Stimulated activated CD4-positive, alpha-beta T cell treated with anti-CD3 and anti-CD28 coated beads, Interleukin-15, amount 100 ng/mL, for 48 hours (primary cell): ENCODE results near the gene TBC1D8.

ENCODE experiments used
- DNase-seq, 2 donors: peaks; one replicate each; pipeline ENCODE4 v3.0.0-alpha.2; 2020; ENCODE audit warnings: low read depth in 2 of 2

The TBC1D8 gene

DNA sequence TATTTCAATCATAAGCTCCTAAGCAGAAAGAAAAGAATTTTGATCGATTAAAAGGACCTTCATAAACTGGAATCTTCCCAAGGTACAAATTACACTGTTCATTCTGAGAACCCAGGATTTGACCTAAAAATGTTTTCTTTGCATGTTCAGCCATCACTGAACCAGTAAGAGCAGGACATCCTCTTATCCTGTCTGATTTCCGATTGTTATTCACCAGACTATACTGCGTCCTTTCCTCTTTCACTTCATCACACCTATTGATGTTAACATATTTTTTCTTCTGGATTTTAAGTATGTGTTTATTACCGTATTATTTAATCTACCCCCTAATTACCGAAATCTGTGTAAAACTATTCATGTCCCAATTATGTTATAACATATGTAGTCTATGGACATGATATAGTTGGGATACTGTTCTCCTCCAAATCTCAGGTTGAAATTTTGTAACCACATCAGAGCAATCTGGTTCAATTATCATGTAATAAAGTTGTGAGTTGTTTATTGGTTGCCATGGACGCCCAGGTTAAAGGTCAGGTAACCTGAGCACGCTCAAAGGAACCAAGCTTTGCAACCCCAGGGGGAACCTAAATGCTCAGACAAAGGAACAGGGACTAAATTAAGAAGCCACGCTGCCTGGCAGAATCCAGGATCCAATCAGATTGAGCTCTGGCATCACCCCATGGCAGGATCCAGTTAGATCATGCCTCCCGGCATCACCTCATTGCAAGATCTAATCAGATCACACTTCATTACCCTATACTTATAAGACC is 11.6 kb upstream of the TBC1D8 start:
- no peak for DNase-seq

DNA sequence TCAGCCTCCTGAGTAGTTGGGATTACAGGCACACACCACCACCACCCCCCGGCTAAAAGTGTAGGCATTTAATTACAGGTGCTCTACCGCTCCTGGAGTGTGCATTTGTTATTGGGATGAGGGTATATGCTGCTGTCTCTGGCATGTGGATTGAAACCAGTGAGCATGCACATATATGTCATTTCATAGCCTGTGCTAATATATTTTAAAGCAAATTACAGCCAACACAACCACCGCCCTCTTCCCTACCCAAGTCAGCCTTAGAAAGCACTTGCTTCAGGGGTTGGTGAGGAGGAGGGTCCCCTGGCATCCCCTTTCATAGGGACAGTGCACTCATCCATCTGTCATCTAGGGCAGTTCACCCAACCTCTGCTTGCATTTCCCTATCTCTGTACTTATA is 10.5 kb upstream of the TBC1D8 start:
- no peak for DNase-seq

GRCh38 chr2:101160454-101160853 is 9.3 kb upstream of the TBC1D8 start:
- no peak for DNase-seq

- DNase-seq: no peak
These were observed 8.3 kb upstream of the TBC1D8 start for GRCh38 chr2:101159526-101159925.

- no peak for DNase-seq
These were observed 6.1 kb upstream of the TBC1D8 start for GRCh38 chr2:101157272-101157671.

DNA sequence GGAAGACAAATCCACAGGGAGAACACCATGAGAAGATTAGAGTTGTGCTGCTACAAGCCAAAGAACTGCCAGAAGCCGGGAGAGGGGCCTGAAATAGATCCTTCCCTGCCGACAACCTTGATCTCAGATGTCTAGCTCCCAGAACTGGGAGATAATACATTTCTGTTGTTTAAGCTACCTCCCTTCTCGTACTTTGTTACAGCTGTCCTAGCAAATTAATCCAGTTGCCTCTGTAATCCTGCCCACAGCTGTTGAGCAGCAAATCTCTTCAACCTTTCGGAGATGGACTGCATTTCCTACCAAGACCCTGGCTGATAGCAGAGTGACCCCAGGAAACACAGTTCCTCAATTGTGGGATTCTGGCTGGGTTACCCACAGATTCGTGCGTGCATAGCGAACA is 2.6 kb upstream of the TBC1D8 start:
- no peak for DNase-seq

GRCh38 chr2:101153077-101153707 is 2.0 kb upstream of the TBC1D8 start:
- DNase-seq: no peak

GRCh38 chr2:101152272-101153076 is 1.3 kb upstream of the TBC1D8 start:
- no peak for DNase-seq

- DNase-seq: no peak
These were observed 683 bp upstream of the TBC1D8 start for GRCh38 chr2:101151859-101152271.

GRCh38 chr2:101150306-101151145 is 656 bp downstream of the TBC1D8 start:
- DNase-seq: no peak

DNA sequence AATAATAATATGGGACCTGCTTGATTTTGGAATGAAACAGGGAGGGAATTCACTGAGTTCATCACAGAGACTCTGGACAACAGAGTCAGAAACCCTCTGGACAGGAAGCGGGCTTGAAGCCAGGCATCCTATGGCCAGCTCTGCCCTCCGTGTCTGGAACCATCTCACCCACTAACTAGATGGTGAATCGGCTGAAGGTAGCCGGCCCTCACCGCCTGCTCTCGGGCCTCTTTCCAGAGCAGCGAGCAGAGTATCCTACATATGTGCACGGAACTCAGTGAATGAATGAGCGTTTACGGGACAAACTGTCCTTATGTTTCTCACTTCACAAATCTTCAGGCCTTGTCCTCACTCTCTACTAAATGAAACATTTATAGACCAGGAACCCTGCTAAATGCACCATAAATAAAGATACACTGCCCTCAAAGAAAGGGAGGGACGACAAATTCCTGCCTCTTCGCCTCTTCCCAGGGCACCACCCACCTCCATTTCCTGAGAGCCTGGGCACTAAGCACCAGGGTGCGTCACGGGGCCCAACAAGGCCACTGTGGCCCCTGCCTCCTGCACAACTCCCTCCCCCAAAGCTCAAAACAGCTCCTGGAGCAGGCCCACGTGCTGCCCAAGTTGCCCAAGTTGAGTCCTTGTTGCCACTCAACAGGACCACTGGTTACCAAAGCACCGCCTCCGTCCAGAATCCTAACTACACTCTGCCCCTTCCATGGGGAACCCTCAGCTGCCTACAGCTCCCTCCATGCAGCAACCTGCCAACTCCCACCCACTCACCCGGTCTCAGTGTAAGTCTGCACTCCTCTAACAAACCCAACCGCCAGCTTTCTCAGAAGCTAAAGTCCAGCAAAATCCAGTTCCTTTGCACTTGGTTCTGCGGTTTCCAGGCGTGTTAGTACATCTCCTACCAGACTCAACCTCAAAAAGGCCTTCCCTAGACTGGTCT is 1.7 kb downstream of the TBC1D8 start:
- no peak for DNase-seq

DNA sequence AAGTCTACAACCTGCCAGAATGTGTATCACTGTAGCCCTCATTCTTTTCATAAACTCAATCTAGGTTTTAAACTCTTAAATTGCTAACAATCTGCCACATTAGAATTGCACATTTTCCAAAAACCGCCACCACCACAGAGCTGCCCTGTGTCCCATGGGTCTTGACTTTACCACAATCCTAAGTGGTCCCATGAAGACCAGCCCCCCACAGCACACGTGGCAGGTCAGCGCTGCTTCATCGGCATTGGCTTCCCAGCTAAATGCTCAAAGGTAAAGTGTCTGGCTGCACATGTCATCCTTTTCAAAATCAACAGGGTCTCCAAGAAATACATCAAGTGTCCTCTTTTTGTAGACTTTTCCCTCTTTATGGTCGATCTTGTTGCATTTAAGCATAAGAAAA is 2.4 kb downstream of the TBC1D8 start:
- DNase-seq: no peak

DNA sequence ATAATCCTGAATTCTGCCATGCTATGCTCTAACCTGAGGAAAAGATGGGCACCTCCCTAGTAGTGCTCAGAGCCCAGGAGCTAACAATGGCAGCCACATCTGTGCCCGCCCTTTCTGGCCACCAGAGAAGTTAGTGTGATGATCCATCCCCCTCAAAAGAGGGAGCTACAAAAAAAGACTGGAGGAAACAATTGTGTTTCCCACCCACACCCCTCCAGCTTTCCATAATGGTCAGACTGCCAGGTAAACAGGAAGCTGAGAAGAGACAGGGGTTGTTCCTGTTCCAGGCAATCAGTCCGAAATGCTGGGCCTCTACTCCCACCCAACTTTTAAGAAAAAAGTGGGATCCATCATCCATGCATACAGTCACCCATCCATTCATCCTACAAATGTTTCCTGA is 3.2 kb downstream of the TBC1D8 start:
- no peak for DNase-seq

DNA sequence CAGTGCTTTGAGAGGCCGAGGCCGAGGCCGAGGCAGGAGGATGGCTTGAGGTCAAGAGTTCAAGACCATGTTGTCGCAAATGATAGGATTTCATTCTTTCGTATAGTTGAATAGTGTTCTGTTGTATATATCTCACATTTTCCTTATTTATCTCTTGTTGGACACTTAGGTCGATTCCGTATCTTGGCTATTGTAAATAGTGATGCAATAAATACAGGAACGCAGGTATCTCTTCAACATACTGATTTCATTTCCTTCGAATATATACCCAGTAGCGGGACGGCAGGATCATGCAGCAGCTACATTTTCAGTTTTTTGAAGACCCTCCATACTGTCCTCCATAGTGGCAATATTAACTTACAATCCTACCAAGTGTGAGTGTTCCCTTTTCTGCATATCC is 4.1 kb downstream of the TBC1D8 start:
- no peak for DNase-seq

DNA sequence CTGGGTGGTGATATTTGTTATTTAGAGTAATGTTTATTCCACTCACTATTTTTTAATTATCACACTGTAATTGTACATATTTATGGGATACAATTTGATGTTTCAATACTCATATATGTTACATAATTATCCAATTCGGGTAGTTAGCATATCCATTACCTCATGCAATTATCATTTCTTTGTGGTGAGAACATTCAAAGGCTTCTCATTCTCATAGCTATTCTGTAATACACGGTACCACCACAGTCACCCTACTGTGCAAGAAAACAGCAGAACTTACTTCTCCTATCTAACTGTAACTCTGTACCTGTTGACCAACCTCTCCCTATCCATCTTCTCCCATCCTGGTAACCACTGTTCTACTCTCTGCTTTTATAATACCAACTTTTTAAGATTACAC is 4.6 kb downstream of the TBC1D8 start:
- no peak for DNase-seq

DNA sequence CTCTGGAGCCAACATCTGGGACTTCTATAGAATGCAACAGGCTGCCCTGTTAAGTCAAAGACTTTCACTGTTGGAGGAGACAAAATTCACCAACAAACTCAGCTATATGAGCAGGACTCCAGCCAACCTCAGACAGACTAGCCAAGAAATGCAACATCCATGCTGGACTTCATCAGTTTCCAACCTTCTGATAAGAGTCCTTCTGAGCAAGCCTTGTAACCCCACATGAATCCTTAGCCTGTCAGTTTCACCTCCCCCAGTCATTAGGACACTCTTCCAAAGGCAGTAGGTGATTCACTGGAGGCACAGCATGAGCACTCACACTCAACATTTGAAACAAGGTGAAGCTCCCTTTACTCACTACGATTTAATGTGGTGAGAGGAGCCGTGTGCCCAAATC is 5.8 kb downstream of the TBC1D8 start:
- no peak for DNase-seq

- DNase-seq: no peak
These were observed 9.0 kb downstream of the TBC1D8 start for GRCh38 chr2:101142163-101142562.

DNA sequence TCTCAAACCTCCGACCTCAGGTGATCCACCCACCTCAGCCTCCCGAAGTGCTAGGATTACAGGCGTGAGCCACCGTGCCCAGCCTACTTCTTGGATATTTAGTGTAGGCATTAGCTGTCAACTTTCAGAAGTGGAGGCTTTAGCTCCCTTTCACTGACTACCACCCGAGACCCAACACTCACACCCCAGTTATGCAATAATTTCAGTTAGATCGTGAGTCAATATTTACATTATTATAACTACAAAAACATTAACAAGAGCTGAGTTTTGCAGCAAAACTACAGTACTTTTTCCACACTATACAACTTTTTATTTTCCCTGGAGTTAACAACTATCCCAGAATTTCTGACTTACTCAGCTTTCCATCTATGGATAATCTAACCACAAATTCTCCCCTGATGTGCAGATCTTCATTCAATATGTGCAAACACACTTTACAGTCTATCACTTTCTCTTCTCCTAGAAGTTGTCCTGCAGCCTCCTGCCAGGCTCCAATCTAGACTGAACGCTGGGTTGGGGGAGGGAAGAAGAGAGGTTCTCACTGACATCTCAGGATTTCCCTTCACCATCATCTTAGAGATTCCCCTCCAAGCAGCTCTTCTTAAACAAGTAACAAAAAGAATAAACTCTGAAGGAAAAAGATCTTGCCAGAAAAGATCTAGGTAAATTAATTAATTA is 10.1 kb downstream of the TBC1D8 start:
- no peak for DNase-seq

DNA sequence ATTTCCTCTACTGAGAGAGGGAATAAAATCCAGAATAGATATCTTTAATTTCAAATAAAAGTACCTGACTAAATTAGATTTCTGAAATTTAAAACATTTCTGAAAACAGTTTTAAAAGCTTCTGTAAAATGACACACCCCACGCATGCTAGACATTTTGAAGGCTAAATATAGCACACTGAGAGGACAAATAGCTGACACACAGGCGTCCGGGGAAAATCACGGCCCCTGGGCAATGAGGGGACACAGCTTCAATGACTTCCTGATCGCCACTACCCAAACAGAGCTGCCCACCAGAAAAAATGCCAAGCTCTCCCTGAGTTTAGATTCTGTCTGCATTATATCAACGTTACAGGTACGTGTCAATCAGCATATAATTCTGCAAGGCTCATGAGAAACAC is 10.9 kb downstream of the TBC1D8 start:
- no peak for DNase-seq

- DNase-seq: no peak
These were observed 11.7 kb downstream of the TBC1D8 start for GRCh38 chr2:101139495-101139894.
